DND-41 (cell line): Measurements from ENCODE around the gene SNX25.

Source experiments
- CTCF ChIP-seq: IDR thresholded peaks from 2 replicates; pipeline ENCODE4 v1.5.1; 2012; ENCODE audit warnings: borderline replicate concordance, low read length, moderate library complexity, mild to moderate bottlenecking; ENCODE audit not compliant: poor library complexity, severe bottlenecking; ENCODE audit errors: extremely low read depth
- EZH2 ChIP-seq: IDR thresholded peaks from 3 replicates; pipeline ENCODE4 v1.6.1; 2012; ENCODE audit warnings: borderline replicate concordance, low read depth, mild to moderate bottlenecking, moderate library complexity, low read length, inconsistent platforms; ENCODE audit not compliant: severe bottlenecking

- no peak for TF ChIP-seq CTCF
- TF ChIP-seq EZH2 = no peak
Observed at GRCh38 chr4:185179488-185179887, 29.9 kb upstream of the SNX25 start.
